Right cardiac atrium (tissue), 5 donors: ENCODE results near the gene C4A. TPM values are rescaled to one million over a fixed set of nuclear protein-coding genes. Genes with fewer than 3 reads are reported as not detected.

ENCODE experiments used
- microRNA-seq, 2 donors: library from miRNA; unstranded; fragments of <30 nt; microRNA quantifications; one replicate each; pipeline ENCODE4 v1.2.0, GENCODE V29; 2020 to 2021
- polyA plus RNA-seq: library from polyadenylated mRNA; stranded (reverse); fragments of 200-250 nt; gene quantifications from one replicate; pipeline ENCODE4 v1.2.3, GENCODE V29; 2013
- total RNA-seq, 4 donors: library from RNA; stranded (reverse); fragmentation: NEBNext Ultra II Directional; extraction: Animal tissue kit (Norgen Biotek cat#: 25700); gene quantifications; one replicate each; pipeline ENCODE4 v1.2.1, GENCODE V29; 2021
- donor health status: healthy with polysubstance abuse.
- donor health status: DM: no; HTN: yes; CAD: no.
- donor health status: DM: no; HTN: no; CAD: no.
- donor health status: DM: no; HTN: yes; CAD: no; lungs with severe emphysema.
- donor health status: DM: yes; HTN: yes; CAD: no.

Gene C4A
- total and polyA plus RNA-seq, 5 donors: 40.7 to 154 (median 130) TPM

Small RNA genes within 50 kb of the gene (microRNA-seq; reads per million reads assigned to microRNA genes)
- 0 reads per million in 2 donors for gene MIR1236

Other genes with a start within 250 kb of the C4A start
Only the 30 nearest of the 32 such genes appear.
- under 1 TPM in 1 of 4 donors, not detected in 3; 0.50 TPM for gene SAPCD1, start 219.4 kb upstream of the C4A start, total RNA-seq
- 0.25 TPM for gene SAPCD1, start 219.4 kb upstream of the C4A start, polyA plus RNA-seq
- gene VWA7, start 204.7 kb upstream of the C4A start, total RNA-seq: 10 to 100 TPM in 1 of 4 donors, 1 to 10 TPM in 3; 3.4 to 12.8 (median 8.2) TPM
- 3.2 TPM for gene VWA7, start 204.7 kb upstream of the C4A start, polyA plus RNA-seq
- 10 to 100 TPM; 21.7 to 30.6 (median 26.9) TPM for gene VARS1, start 186.3 kb upstream of the C4A start, total RNA-seq
- 14.8 TPM for gene VARS1, start 186.3 kb upstream of the C4A start, polyA plus RNA-seq
- 10 to 100 TPM; 22.8 to 27.3 (median 23.8) TPM for gene LSM2, start 175.1 kb upstream of the C4A start, total RNA-seq
- 27.0 TPM for gene LSM2, start 175.1 kb upstream of the C4A start, polyA plus RNA-seq
- 1 to 10 TPM; 1.6 to 2.8 (median 2.2) TPM for gene HSPA1L, start 166.8 kb upstream of the C4A start, total RNA-seq
- gene HSPA1L, start 166.8 kb upstream of the C4A start, polyA plus RNA-seq: 2.0 TPM
- gene HSPA1A, start 166.5 kb upstream of the C4A start, total RNA-seq: 100 to 1,000 TPM; 167 to 328 (median 273) TPM
- gene HSPA1A, start 166.5 kb upstream of the C4A start, polyA plus RNA-seq: 321 TPM
- gene HSPA1B, start 154.3 kb upstream of the C4A start, total RNA-seq: 100 to 1,000 TPM; 110 to 299 (median 197) TPM
- 114 TPM for gene HSPA1B, start 154.3 kb upstream of the C4A start, polyA plus RNA-seq
- gene NEU1, start 119.2 kb upstream of the C4A start, total RNA-seq: 10 to 100 TPM; 18.5 to 28.2 (median 22.7) TPM
- 26.0 TPM for gene NEU1, start 119.2 kb upstream of the C4A start, polyA plus RNA-seq
- not detected for gene SLC44A4, start 103.1 kb upstream of the C4A start, total RNA-seq
- gene SLC44A4, start 103.1 kb upstream of the C4A start, polyA plus RNA-seq: 0.05 TPM
- gene EHMT2, start 84.4 kb upstream of the C4A start, total RNA-seq: 10 to 100 TPM; 13.5 to 24.0 (median 20.0) TPM
- gene EHMT2, start 84.4 kb upstream of the C4A start, polyA plus RNA-seq: 15.7 TPM
- 1 to 10 TPM; 1.6 to 5.0 (median 3.4) TPM for gene ZBTB12, start 80.0 kb upstream of the C4A start, total RNA-seq
- 2.4 TPM for gene ZBTB12, start 80.0 kb upstream of the C4A start, polyA plus RNA-seq
- gene C2, start 54.3 kb upstream of the C4A start, total RNA-seq: 10 to 100 TPM; 10.9 to 19.8 (median 12.0) TPM
- gene C2, start 54.3 kb upstream of the C4A start, polyA plus RNA-seq: 3.0 TPM
- 10 to 100 TPM; 14.2 to 34.2 (median 24.2) TPM for gene CFB, start 36.0 kb upstream of the C4A start, total RNA-seq
- 10.4 TPM for gene CFB, start 36.0 kb upstream of the C4A start, polyA plus RNA-seq
- gene NELFE, start 23.1 kb upstream of the C4A start, total RNA-seq: 10 to 100 TPM; 49.2 to 53.1 (median 50.9) TPM
- 45.8 TPM for gene NELFE, start 23.1 kb upstream of the C4A start, polyA plus RNA-seq
- gene SKIC2, start 22.9 kb upstream of the C4A start, total RNA-seq: 10 to 100 TPM; 36.5 to 43.1 (median 37.0) TPM
- 28.9 TPM for gene SKIC2, start 22.9 kb upstream of the C4A start, polyA plus RNA-seq
- gene DXO, start 9.9 kb upstream of the C4A start, total RNA-seq: 10 to 100 TPM; 12.0 to 17.2 (median 16.1) TPM
- 16.9 TPM for gene DXO, start 9.9 kb upstream of the C4A start, polyA plus RNA-seq
- 100 to 1,000 TPM in 3 of 4 donors, 10 to 100 TPM in 1; 86.0 to 163 (median 139) TPM for gene C4B, start 32.7 kb downstream of the C4A start, total RNA-seq
- gene C4B, start 32.7 kb downstream of the C4A start, polyA plus RNA-seq: 41.2 TPM
- gene CYP21A2, start 56.4 kb downstream of the C4A start, total RNA-seq: 1 to 10 TPM in 1 of 4 donors, under 1 TPM in 2, not detected in 1; 0.47 to 3.2 (median 0.51) TPM
- gene CYP21A2, start 56.4 kb downstream of the C4A start, polyA plus RNA-seq: 0.48 TPM
- 100 to 1,000 TPM in 3 of 4 donors, 10 to 100 TPM in 1; 77.9 to 182 (median 115) TPM for gene TNXB, start 127.3 kb downstream of the C4A start, total RNA-seq
- 99.0 TPM for gene TNXB, start 127.3 kb downstream of the C4A start, polyA plus RNA-seq
- 10 to 100 TPM; 35.2 to 44.9 (median 38.5) TPM for gene ATF6B, start 146.2 kb downstream of the C4A start, total RNA-seq
- 29.2 TPM for gene ATF6B, start 146.2 kb downstream of the C4A start, polyA plus RNA-seq
- 1 to 10 TPM; 2.9 to 3.6 (median 3.1) TPM for gene FKBPL, start 148.2 kb downstream of the C4A start, total RNA-seq
- gene FKBPL, start 148.2 kb downstream of the C4A start, polyA plus RNA-seq: 3.5 TPM
- gene PRRT1, start 169.9 kb downstream of the C4A start, total RNA-seq: 1 to 10 TPM; 1.5 to 3.3 (median 1.8) TPM
- 2.6 TPM for gene PRRT1, start 169.9 kb downstream of the C4A start, polyA plus RNA-seq
- 10 to 100 TPM; 26.1 to 30.5 (median 30.1) TPM for gene PPT2, start 172.1 kb downstream of the C4A start, total RNA-seq
- 22.4 TPM for gene PPT2, start 172.1 kb downstream of the C4A start, polyA plus RNA-seq
- gene EGFL8, start 182.5 kb downstream of the C4A start, total RNA-seq: 10 to 100 TPM in 3 of 4 donors, 1 to 10 TPM in 1; 8.4 to 16.9 (median 12.9) TPM
- 12.6 TPM for gene EGFL8, start 182.5 kb downstream of the C4A start, polyA plus RNA-seq
- 10 to 100 TPM; 56.9 to 67.2 (median 63.1) TPM for gene AGPAT1, start 194.0 kb downstream of the C4A start, total RNA-seq
- 54.9 TPM for gene AGPAT1, start 194.0 kb downstream of the C4A start, polyA plus RNA-seq
- gene RNF5, start 196.3 kb downstream of the C4A start, total RNA-seq: 10 to 100 TPM; 73.2 to 88.3 (median 76.7) TPM
- 118 TPM for gene RNF5, start 196.3 kb downstream of the C4A start, polyA plus RNA-seq
- 1 to 10 TPM; 1.8 to 3.6 (median 3.5) TPM for gene AGER, start 202.2 kb downstream of the C4A start, total RNA-seq
- 1.6 TPM for gene AGER, start 202.2 kb downstream of the C4A start, polyA plus RNA-seq
- 10 to 100 TPM; 44.1 to 61.0 (median 51.8) TPM for gene PBX2, start 208.1 kb downstream of the C4A start, total RNA-seq
- 44.7 TPM for gene PBX2, start 208.1 kb downstream of the C4A start, polyA plus RNA-seq
- gene GPSM3, start 210.6 kb downstream of the C4A start, total RNA-seq: 1 to 10 TPM; 5.9 to 9.5 (median 8.3) TPM
- 4.0 TPM for gene GPSM3, start 210.6 kb downstream of the C4A start, polyA plus RNA-seq
- gene NOTCH4, start 242.0 kb downstream of the C4A start, total RNA-seq: 10 to 100 TPM; 14.4 to 27.6 (median 22.1) TPM
- 33.5 TPM for gene NOTCH4, start 242.0 kb downstream of the C4A start, polyA plus RNA-seq